Muscle layer of duodenum (tissue), 2 donors: ENCODE data around the gene TMEM242.

Source experiments
- H3K27ac ChIP-seq: one replicate; pipeline ENCODE4 v1.7.0; 2013; ENCODE audit warnings: mild to moderate bottlenecking, low read length
- H3K27me3 ChIP-seq: one replicate; pipeline ENCODE4 v1.7.0; 2013; ENCODE audit warnings: low read depth, mild to moderate bottlenecking, control low read depth, low read length
- H3K36me3 ChIP-seq, 2 donors: one replicate each; pipeline ENCODE4 v1.7.0; 2013; ENCODE audit warnings: low read length in 2 of 2, control low read depth in 1 of 2, mild to moderate bottlenecking in 1 of 2; ENCODE audit not compliant: insufficient read depth in 2 of 2, control insufficient read depth in 1 of 2
- H3K4me1 ChIP-seq, 2 donors: one replicate each; pipeline ENCODE4 v1.7.0; 2013; ENCODE audit warnings: low read length in 2 of 2, mild to moderate bottlenecking in 2 of 2, control low read depth in 1 of 2, moderate library complexity in 1 of 2; ENCODE audit not compliant: insufficient read depth in 2 of 2, control insufficient read depth in 1 of 2
- H3K4me3 ChIP-seq, 2 donors: one replicate each; pipeline ENCODE4 v1.7.0; 2013; ENCODE audit warnings: low read length in 2 of 2, low read depth in 1 of 2, mild to moderate bottlenecking in 1 of 2
- H3K9me3 ChIP-seq, 2 donors: one replicate each; pipeline ENCODE4 v1.7.0; 2013; ENCODE audit warnings: low read length in 2 of 2, control low read depth in 1 of 2, mild to moderate bottlenecking in 1 of 2; ENCODE audit not compliant: control insufficient read depth in 1 of 2
- donor health status: healthy.

Gene TMEM242

GRCh38 chr6:157276134-157276532, 47.2 kb downstream of the TMEM242 start:
- Histone ChIP-seq H3K9me3 (no peaks in the 10 kb centered on the region), H3K4me3 (no peak overlapping the region), H3K36me3 (no peaks in the 10 kb centered on the region), H3K27ac (no peak overlapping the region), H3K4me1 (no peaks in the 10 kb centered on the region), H3K27me3 (no peaks in the 10 kb centered on the region)

GRCh38 chr6:157274471-157275226, 48.7 kb downstream of the TMEM242 start:
- Histone ChIP-seq H3K27ac (no peak overlapping the region), H3K27me3 (no peaks in the 10 kb centered on the region), H3K9me3 (no peaks in the 10 kb centered on the region), H3K36me3 (no peaks in the 10 kb centered on the region), H3K4me1 (peaks cover 0 to 2% of the 10 kb centered on the region in 2 donors), H3K4me3 (peak overlapping the region; percentile 48 to 72)

- no peaks in the 10 kb centered on the region for H3K27me3 ChIP-seq
- H3K9me3 ChIP-seq = no peaks in the 10 kb centered on the region
- H3K4me1 ChIP-seq = peaks cover 3 to 6% of the 10 kb centered on the region in 2 donors
- peak overlapping the region; percentile 48 to 72 for H3K4me3 ChIP-seq
- H3K36me3 ChIP-seq = no peaks in the 10 kb centered on the region
- H3K27ac ChIP-seq = no peak overlapping the region
These were observed 49.4 kb downstream of the TMEM242 start for GRCh38 chr6:157273756-157274470.

- Histone ChIP-seq H3K4me1 (peaks cover 6 to 12% of the 10 kb centered on the region in 2 donors), H3K27ac (no peak overlapping the region), H3K27me3 (no peaks in the 10 kb centered on the region), H3K36me3 (no peaks in the 10 kb centered on the region), H3K4me3 (no peak overlapping the region), H3K9me3 (no peaks in the 10 kb centered on the region)
These were observed 50.2 kb downstream of the TMEM242 start for GRCh38 chr6:157272866-157273755.

- H3K27me3 ChIP-seq = no peaks in the 10 kb centered on the region
- H3K4me3 ChIP-seq = no peak overlapping the region
- peaks cover 6 to 12% of the 10 kb centered on the region in 2 donors for H3K4me1 ChIP-seq
- no peaks in the 10 kb centered on the region for H3K9me3 ChIP-seq
- no peak overlapping the region for H3K27ac ChIP-seq
- no peaks in the 10 kb centered on the region for H3K36me3 ChIP-seq
These were observed 50.9 kb downstream of the TMEM242 start for GRCh38 chr6:157272372-157272771.

GRCh38 chr6:157271911-157272310, 51.4 kb downstream of the TMEM242 start:
- H3K4me3 ChIP-seq = no peak overlapping the region
- H3K27me3 ChIP-seq = no peaks in the 10 kb centered on the region
- H3K36me3 ChIP-seq = no peaks in the 10 kb centered on the region
- H3K4me1 ChIP-seq = peaks cover 6 to 12% of the 10 kb centered on the region in 2 donors
- no peak overlapping the region for H3K27ac ChIP-seq
- H3K9me3 ChIP-seq = no peaks in the 10 kb centered on the region

GRCh38 chr6:157271441-157271840, 51.9 kb downstream of the TMEM242 start:
- H3K4me3 ChIP-seq = no peak overlapping the region
- no peaks in the 10 kb centered on the region for H3K27me3 ChIP-seq
- peaks cover 6 to 12% of the 10 kb centered on the region in 2 donors for H3K4me1 ChIP-seq
- no peaks in the 10 kb centered on the region for H3K9me3 ChIP-seq
- H3K36me3 ChIP-seq = no peaks in the 10 kb centered on the region
- H3K27ac ChIP-seq = no peak overlapping the region

GRCh38 chr6:157270916-157271315, 52.4 kb downstream of the TMEM242 start:
- Histone ChIP-seq H3K27me3 (no peaks in the 10 kb centered on the region), H3K27ac (no peak overlapping the region), H3K36me3 (no peaks in the 10 kb centered on the region), H3K4me1 (peaks cover 6 to 12% of the 10 kb centered on the region in 2 donors), H3K4me3 (no peak overlapping the region), H3K9me3 (no peaks in the 10 kb centered on the region)

GRCh38 chr6:157270308-157270707, 53.0 kb downstream of the TMEM242 start:
- H3K4me3 ChIP-seq = no peak overlapping the region
- H3K9me3 ChIP-seq = no peaks in the 10 kb centered on the region
- no peak overlapping the region for H3K27ac ChIP-seq
- H3K27me3 ChIP-seq = no peaks in the 10 kb centered on the region
- H3K36me3 ChIP-seq = no peaks in the 10 kb centered on the region
- peaks cover 6 to 12% of the 10 kb centered on the region in 2 donors for H3K4me1 ChIP-seq

- peaks cover 6 to 12% of the 10 kb centered on the region in 2 donors for H3K4me1 ChIP-seq
These were observed 54.0 kb downstream of the TMEM242 start for GRCh38 chr6:157269261-157269794.

GRCh38 chr6:157268835-157269234, 54.5 kb downstream of the TMEM242 start:
- H3K27me3 ChIP-seq = no peaks in the 10 kb centered on the region
- no peaks in the 10 kb centered on the region for H3K9me3 ChIP-seq
- no peak overlapping the region for H3K4me3 ChIP-seq
- H3K36me3 ChIP-seq = no peaks in the 10 kb centered on the region
- peak overlapping the region; percentile 34 for H3K27ac ChIP-seq
- peaks cover 6 to 12% of the 10 kb centered on the region in 2 donors for H3K4me1 ChIP-seq

More at GRCh38 chr6:157269261-157269794, 54.0 kb downstream of the TMEM242 start:
- H3K36me3 ChIP-seq = no peaks in the 10 kb centered on the region
- no peaks in the 10 kb centered on the region for H3K9me3 ChIP-seq
- H3K4me3 ChIP-seq = peak overlapping the region in 1 of 2 donors; percentile 11
- H3K27ac ChIP-seq = no peak overlapping the region
- no peaks in the 10 kb centered on the region for H3K27me3 ChIP-seq
